Measurements from ENCODE around the gene ME1.

GRCh38 chr6:83313882-83314281 lies 117.0 kb downstream of the ME1 start:
- TF ChIP-seq CTCF (IDR thresholded peaks at IDR 0.05; ENCODE audit: low read depth, low read length, poor library complexity, severe bottlenecking) (no peak), EZH2phosphoT487 (IDR thresholded peaks at IDR 0.05; ENCODE audit: borderline replicate concordance, low read length) (no peak)

Measured in DOHH2 (cell line).